ENCODE results near the gene RCSD1. TPM values are rescaled to one million over a fixed set of nuclear protein-coding genes. Genes with fewer than 3 reads are reported as not detected.

Gene RCSD1
- total RNA-seq (2022) (0.16 and 0.27 TPM in 2 replicates), Bru-seq, nascent RNA (percentile 16 among the genes with signal in this experiment), BruChase-seq, experiment 1, labeled RNA remaining after a 6-hour chase (percentile 32 among the genes with signal in this experiment), BruChase-seq, experiment 2, labeled RNA remaining after a 2-hour chase (percentile 29 among the genes with signal in this experiment)
- long read RNA-seq, partial matches to known transcripts = 1 of 2 reads
- long read RNA-seq, other reads (novel, unspliced or antisense) = 1 of 2 reads

GRCh38 chr1:167629681-167630567 is at the start of gene RCSD1:
Gene RCSD1, plus strand, starts transcription at chr1:167630232. Its CDS starts 192 bp downstream, at chr1:167630424.
- no TSS peak for BruUV-seq (replicated peaks)

GRCh38 chr1:167582064-167582463 is 48.0 kb upstream of the RCSD1 start:
- intact Hi-C loops (cut with micrococcal nuclease) = no loop called here
- H3K36me3 Mint-ChIP-seq (ENCODE audit: insufficient read depth, unreplicated experiment) = no peaks in the 10 kb centered on the region
- DNase-seq (ENCODE audit: unreplicated experiment) = no peak
- H3K4me1 Mint-ChIP-seq (ENCODE audit: insufficient read depth, unreplicated experiment) = peaks cover 7% of the 10 kb centered on the region
- ChIA-PET POLR2A (interaction anchor here (1.3 to 2.3 kb wide), 3 partner anchors 9 to 133 kb away, joined by 3 to 9 read pairs (median 3); partner anchors contain the start of gene CREG1), CTCF (interaction anchor here (0.7 to 4.0 kb wide), 6 partner anchors 9 to 508 kb away, joined by 3 to 21 read pairs (median 4); no protein-coding TSS in a partner anchor)
- no TSS peak for BruUV-seq (replicated peaks)
- no peak overlapping the region for H3K4me3 Mint-ChIP-seq (ENCODE audit: unreplicated experiment)
- no peaks in the 10 kb centered on the region for H3K9me3 Mint-ChIP-seq (ENCODE audit: unreplicated experiment)
- TF ChIP-seq CTCF (IDR thresholded peaks at IDR 0.05; ENCODE audit: unreplicated experiment) = no peak
- H3K27me3 Mint-ChIP-seq (ENCODE audit: insufficient read depth, unreplicated experiment) = no peaks in the 10 kb centered on the region
- peak overlapping the region; percentile 33 for H3K27ac Mint-ChIP-seq (ENCODE audit: low read depth, unreplicated experiment)

More at GRCh38 chr1:167629681-167630567, at the start of gene RCSD1:
- POLR2A ChIA-PET = no interaction called here
- Mint-ChIP-seq H3K4me3 (ENCODE audit: unreplicated experiment) (peak within 1 kb of the TSS; percentile 21), H3K27ac (ENCODE audit: low read depth, unreplicated experiment) (peak within 1 kb of the TSS; percentile 17), H3K36me3 (ENCODE audit: insufficient read depth, unreplicated experiment) (no peaks in the 10 kb centered on the region), H3K9me3 (ENCODE audit: unreplicated experiment) (peaks cover 8% of the 10 kb centered on the region), H3K4me1 (ENCODE audit: insufficient read depth, unreplicated experiment) (peaks cover 24% of the 10 kb centered on the region), H3K27me3 (ENCODE audit: insufficient read depth, unreplicated experiment) (no peaks in the 10 kb centered on the region)
- intact Hi-C loops (cut with micrococcal nuclease) = no loop called here
- no peak for DNase-seq (ENCODE audit: unreplicated experiment)
- CTCF ChIA-PET = interaction anchor here (0.7 to 2.6 kb wide), 5 partner anchors 12 to 57 kb away, joined by 3 to 10 read pairs (median 5); no protein-coding TSS in a partner anchor
- no peak for TF ChIP-seq CTCF (IDR thresholded peaks at IDR 0.05; ENCODE audit: unreplicated experiment)

GRCh38 chr1:167582722-167583121 is 47.3 kb upstream of the RCSD1 start:
- POLR2A ChIA-PET = interaction anchor here (1.0 to 2.3 kb wide), 3 partner anchors 9 to 360 kb away, joined by 3 to 9 read pairs (median 3); no protein-coding TSS in a partner anchor
- intact Hi-C loops (cut with micrococcal nuclease) = no loop called here
- CTCF ChIA-PET = interaction anchor here (0.7 to 4.0 kb wide), 6 partner anchors 9 to 507 kb away, joined by 3 to 21 read pairs (median 4); no protein-coding TSS in a partner anchor
- H3K36me3 Mint-ChIP-seq (ENCODE audit: insufficient read depth, unreplicated experiment) = no peaks in the 10 kb centered on the region
- no peak overlapping the region for H3K4me3 Mint-ChIP-seq (ENCODE audit: unreplicated experiment)
- no peak for TF ChIP-seq CTCF (IDR thresholded peaks at IDR 0.05; ENCODE audit: unreplicated experiment)
- peak overlapping the region; percentile 33 for H3K27ac Mint-ChIP-seq (ENCODE audit: low read depth, unreplicated experiment)
- H3K4me1 Mint-ChIP-seq (ENCODE audit: insufficient read depth, unreplicated experiment) = peaks cover 7% of the 10 kb centered on the region
- DNase-seq (ENCODE audit: unreplicated experiment) = no peak
- BruUV-seq (replicated peaks) = no TSS peak
- no peaks in the 10 kb centered on the region for H3K27me3 Mint-ChIP-seq (ENCODE audit: insufficient read depth, unreplicated experiment)
- no peaks in the 10 kb centered on the region for H3K9me3 Mint-ChIP-seq (ENCODE audit: unreplicated experiment)

GRCh38 chr1:167584581-167584980 is 45.5 kb upstream of the RCSD1 start:
- BruUV-seq (replicated peaks) = no TSS peak
- H3K9me3 Mint-ChIP-seq (ENCODE audit: unreplicated experiment) = no peaks in the 10 kb centered on the region
- no peak for TF ChIP-seq CTCF (IDR thresholded peaks at IDR 0.05; ENCODE audit: unreplicated experiment)
- POLR2A ChIA-PET = interaction anchor here (1.2 kb wide), 1 partner anchor 10 kb away, joined by 3 read pairs; no protein-coding TSS in a partner anchor
- H3K27me3 Mint-ChIP-seq (ENCODE audit: insufficient read depth, unreplicated experiment) = no peaks in the 10 kb centered on the region
- no peak overlapping the region for H3K27ac Mint-ChIP-seq (ENCODE audit: low read depth, unreplicated experiment)
- DNase-seq (ENCODE audit: unreplicated experiment) = no peak
- peaks cover 7% of the 10 kb centered on the region for H3K4me1 Mint-ChIP-seq (ENCODE audit: insufficient read depth, unreplicated experiment)
- H3K36me3 Mint-ChIP-seq (ENCODE audit: insufficient read depth, unreplicated experiment) = no peaks in the 10 kb centered on the region
- intact Hi-C loops (cut with micrococcal nuclease) = no loop called here
- CTCF ChIA-PET = interaction anchor here (0.6 to 4.0 kb wide), 9 partner anchors 12 to 1758 kb away, joined by 3 to 21 read pairs (median 5); partner anchors contain the start of gene CREG1
- no peak overlapping the region for H3K4me3 Mint-ChIP-seq (ENCODE audit: unreplicated experiment)

Measured in MCF 10A (cell line).